ENCODE data around the gene SPNS3. TPM values are rescaled to one million over a fixed set of nuclear protein-coding genes. Genes with fewer than 3 reads are reported as not detected.

Gene SPNS3
- total and polyA plus RNA-seq, 4 donors: 0.40 to 1.6 (median 0.52) TPM

- peak; percentile 87 for TF ChIP-seq CTCF (IDR thresholded peaks at IDR 0.05; ENCODE audit: control extremely low read depth, extremely low read depth)
- H3K4me1 ChIP-seq (ENCODE audit: control insufficient read depth in 5 of 5, insufficient read depth in 5 of 5, low read length in 5 of 5): no peaks in the 10 kb centered on the region
- no peak overlapping the region for H3K9ac ChIP-seq (ENCODE audit: insufficient read depth in 1 of 2, low read length in 2 of 2)
- no peak overlapping the region for H3K27ac ChIP-seq (ENCODE audit: low read depth in 1 of 2, low read length in 1 of 2)
- ATAC-seq (ENCODE audit: insufficient read depth, low FRiP score) (peak; percentile 64), DNase-seq (peak; percentile 71 to 85 (median 79))
- H3K9me3 ChIP-seq (ENCODE audit: control insufficient read depth in 4 of 4, insufficient read depth in 3 of 4, low read length in 3 of 4): peaks cover 0 to 2% (median 0%) of the 10 kb centered on the region in 4 donors
- no peaks in the 10 kb centered on the region for H3K27me3 ChIP-seq (ENCODE audit: control insufficient read depth in 3 of 3, insufficient read depth in 3 of 3, low read length in 2 of 3)
- WGBS, 2 donors: 3% methylated on average over 7 of the region's 7 CpGs
- H3K36me3 ChIP-seq (ENCODE audit: control insufficient read depth in 4 of 4, insufficient read depth in 4 of 4, low read length in 4 of 4): no peaks in the 10 kb centered on the region
- H3K4me3 ChIP-seq: no peak overlapping the region
Observed at GRCh38 chr17:4420692-4421131, 13.0 kb upstream of the SPNS3 start.

- ATAC-seq (ENCODE audit: insufficient read depth, low FRiP score) (no peak), DNase-seq (no peak)
- H3K36me3 ChIP-seq (ENCODE audit: control insufficient read depth in 4 of 4, insufficient read depth in 4 of 4, low read length in 4 of 4): no peaks in the 10 kb centered on the region
- no peak overlapping the region for H3K27ac ChIP-seq (ENCODE audit: low read depth in 1 of 2, low read length in 1 of 2)
- 73 to 79% methylated on average over 5 to 6 of the region's 6 CpGs for WGBS, 2 donors
- H3K27me3 ChIP-seq (ENCODE audit: control insufficient read depth in 3 of 3, insufficient read depth in 3 of 3, low read length in 2 of 3): no peaks in the 10 kb centered on the region
- peaks cover 0 to 2% (median 0%) of the 10 kb centered on the region in 4 donors for H3K9me3 ChIP-seq (ENCODE audit: control insufficient read depth in 4 of 4, insufficient read depth in 3 of 4, low read length in 3 of 4)
- no peak overlapping the region for H3K9ac ChIP-seq (ENCODE audit: insufficient read depth in 1 of 2, low read length in 2 of 2)
- TF ChIP-seq CTCF (IDR thresholded peaks at IDR 0.05; ENCODE audit: control extremely low read depth, extremely low read depth): no peak
- no peaks in the 10 kb centered on the region for H3K4me1 ChIP-seq (ENCODE audit: control insufficient read depth in 5 of 5, insufficient read depth in 5 of 5, low read length in 5 of 5)
- no peak overlapping the region for H3K4me3 ChIP-seq
Observed at GRCh38 chr17:4422864-4423263, 10.9 kb upstream of the SPNS3 start.

GRCh38 chr17:4425398-4425797, 8.3 kb upstream of the SPNS3 start:
- WGBS, 2 donors: 47 to 70% methylated on average over 10 of the region's 10 CpGs
- no peak for TF ChIP-seq CTCF (IDR thresholded peaks at IDR 0.05; ENCODE audit: control extremely low read depth, extremely low read depth)
- ATAC-seq (ENCODE audit: insufficient read depth, low FRiP score) (no peak), DNase-seq (no peak)
- Histone ChIP-seq H3K36me3 (ENCODE audit: control insufficient read depth in 4 of 4, insufficient read depth in 4 of 4, low read length in 4 of 4) (no peaks in the 10 kb centered on the region), H3K27ac (ENCODE audit: low read depth in 1 of 2, low read length in 1 of 2) (no peak overlapping the region), H3K4me3 (no peak overlapping the region), H3K27me3 (ENCODE audit: control insufficient read depth in 3 of 3, insufficient read depth in 3 of 3, low read length in 2 of 3) (no peaks in the 10 kb centered on the region), H3K9ac (ENCODE audit: insufficient read depth in 1 of 2, low read length in 2 of 2) (no peak overlapping the region), H3K4me1 (ENCODE audit: control insufficient read depth in 5 of 5, insufficient read depth in 5 of 5, low read length in 5 of 5) (peaks cover 0 to 1% (median 0%) of the 10 kb centered on the region in 5 donors), H3K9me3 (ENCODE audit: control insufficient read depth in 4 of 4, insufficient read depth in 3 of 4, low read length in 3 of 4) (peaks cover 0 to 2% (median 0%) of the 10 kb centered on the region in 4 donors)
